GM12872 (cell line): ENCODE results near the gene FMN2.

Experiments
- TF ChIP-seq, protein P1 (sequence below): IDR thresholded peaks from 3 replicates; pipeline ENCODE4 v1.5.1; 2011; ENCODE audit warnings: low read depth, mild to moderate bottlenecking, low read length, moderate library complexity; ENCODE audit not compliant: insufficient read depth

Gene FMN2

DNA sequence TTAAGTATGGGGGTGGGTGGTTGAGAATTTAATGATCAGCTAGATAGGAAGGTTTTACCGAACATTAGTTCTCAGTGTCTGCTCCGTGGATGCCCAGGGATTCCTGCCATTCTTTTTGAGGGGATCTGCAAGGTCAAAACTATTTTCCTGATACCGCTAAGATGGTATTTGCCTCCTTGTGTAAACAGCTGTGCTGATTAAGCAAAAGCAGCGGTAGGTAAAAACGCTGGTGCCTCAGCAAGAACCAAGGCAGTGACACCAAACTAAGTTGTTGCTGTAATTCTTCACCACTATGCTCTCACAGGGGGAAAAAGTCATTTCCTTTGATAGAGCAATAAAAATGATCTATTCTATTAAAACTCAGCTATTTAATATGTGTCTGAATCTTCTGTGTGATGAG is 229.0 kb downstream of the FMN2 start:
- TF ChIP-seq, protein P1, sequence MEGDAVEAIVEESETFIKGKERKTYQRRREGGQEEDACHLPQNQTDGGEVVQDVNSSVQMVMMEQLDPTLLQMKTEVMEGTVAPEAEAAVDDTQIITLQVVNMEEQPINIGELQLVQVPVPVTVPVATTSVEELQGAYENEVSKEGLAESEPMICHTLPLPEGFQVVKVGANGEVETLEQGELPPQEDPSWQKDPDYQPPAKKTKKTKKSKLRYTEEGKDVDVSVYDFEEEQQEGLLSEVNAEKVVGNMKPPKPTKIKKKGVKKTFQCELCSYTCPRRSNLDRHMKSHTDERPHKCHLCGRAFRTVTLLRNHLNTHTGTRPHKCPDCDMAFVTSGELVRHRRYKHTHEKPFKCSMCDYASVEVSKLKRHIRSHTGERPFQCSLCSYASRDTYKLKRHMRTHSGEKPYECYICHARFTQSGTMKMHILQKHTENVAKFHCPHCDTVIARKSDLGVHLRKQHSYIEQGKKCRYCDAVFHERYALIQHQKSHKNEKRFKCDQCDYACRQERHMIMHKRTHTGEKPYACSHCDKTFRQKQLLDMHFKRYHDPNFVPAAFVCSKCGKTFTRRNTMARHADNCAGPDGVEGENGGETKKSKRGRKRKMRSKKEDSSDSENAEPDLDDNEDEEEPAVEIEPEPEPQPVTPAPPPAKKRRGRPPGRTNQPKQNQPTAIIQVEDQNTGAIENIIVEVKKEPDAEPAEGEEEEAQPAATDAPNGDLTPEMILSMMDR, result no peak

DNA sequence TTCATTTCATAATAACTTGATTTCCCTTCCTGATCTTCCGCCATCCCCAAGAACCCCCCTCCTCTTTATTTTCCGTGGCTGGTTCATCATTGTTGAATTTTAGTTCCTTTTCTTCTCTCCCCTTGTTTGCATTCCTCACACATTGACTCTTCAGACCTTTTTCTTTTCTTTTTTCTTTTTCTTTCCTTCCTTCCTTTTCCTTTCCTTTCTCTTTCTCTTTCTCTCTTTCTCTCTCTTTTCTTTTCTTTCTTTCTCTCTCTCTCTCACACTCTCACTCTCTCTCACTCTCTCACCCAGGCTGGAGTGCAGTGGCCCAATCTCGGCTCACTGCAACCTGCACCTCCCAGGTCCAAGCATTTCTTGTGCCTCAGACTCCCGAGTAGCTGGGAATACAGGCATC is 231.3 kb downstream of the FMN2 start:
- TF ChIP-seq, protein P1, result no peak

DNA sequence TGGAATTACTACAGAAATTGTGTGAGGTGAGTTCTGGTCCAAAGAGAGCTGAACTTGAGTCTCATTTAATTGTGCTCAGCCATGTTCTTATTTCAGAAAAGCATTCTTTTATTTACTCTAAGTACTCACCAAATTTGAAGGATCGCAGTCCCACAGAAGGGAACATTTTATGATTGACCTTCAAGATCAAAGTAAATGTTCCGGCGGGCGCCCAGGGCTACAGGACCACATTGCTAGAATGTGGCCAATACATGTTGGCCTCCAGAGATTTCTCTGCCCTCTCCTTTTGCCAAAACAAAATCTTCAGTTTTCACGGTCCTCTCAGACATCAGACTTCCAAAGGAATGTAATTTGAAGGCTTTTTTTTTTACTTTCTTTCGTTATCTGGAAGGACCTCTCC is 237.8 kb downstream of the FMN2 start:
- TF ChIP-seq, protein P1, result no peak

DNA sequence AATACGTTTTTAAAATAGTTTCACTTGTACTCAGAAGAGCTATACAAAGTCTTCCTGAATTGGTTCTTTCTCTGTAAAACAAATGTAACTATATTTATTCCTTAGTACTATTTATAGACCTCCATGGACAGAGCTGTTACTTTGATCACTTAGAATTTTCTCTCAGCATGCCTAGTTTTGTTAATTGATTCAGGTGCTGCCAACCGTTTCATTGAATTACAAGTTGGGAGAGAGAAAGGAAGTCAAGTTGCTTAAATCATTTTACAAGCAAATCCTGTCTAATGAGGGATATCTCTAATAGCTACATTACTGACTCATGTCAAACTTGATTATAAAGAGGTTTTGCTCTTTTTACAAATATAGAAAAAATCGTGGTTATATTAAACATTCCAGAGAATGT is 241.0 kb downstream of the FMN2 start:
- TF ChIP-seq, protein P1, result no peak

DNA sequence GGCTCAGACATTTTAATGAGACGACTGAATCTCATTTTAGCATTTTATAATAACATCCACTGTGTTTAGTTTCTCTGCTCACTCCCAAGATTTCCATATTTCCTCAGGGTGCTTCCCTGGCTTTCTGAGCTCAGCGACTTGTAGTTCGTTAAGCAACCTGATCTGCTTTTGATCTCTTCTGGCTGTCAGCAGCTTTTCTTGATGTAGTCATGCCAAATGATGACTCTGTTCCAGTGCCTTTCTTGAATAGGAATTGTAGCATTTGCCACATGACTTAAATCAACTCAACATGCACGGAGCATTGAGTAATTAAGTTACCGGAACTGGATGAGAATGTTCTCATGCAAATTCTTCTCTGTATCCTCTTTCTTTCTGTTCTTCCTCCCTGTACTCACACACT is 246.1 kb downstream of the FMN2 start:
- TF ChIP-seq, protein P1, result no peak

DNA sequence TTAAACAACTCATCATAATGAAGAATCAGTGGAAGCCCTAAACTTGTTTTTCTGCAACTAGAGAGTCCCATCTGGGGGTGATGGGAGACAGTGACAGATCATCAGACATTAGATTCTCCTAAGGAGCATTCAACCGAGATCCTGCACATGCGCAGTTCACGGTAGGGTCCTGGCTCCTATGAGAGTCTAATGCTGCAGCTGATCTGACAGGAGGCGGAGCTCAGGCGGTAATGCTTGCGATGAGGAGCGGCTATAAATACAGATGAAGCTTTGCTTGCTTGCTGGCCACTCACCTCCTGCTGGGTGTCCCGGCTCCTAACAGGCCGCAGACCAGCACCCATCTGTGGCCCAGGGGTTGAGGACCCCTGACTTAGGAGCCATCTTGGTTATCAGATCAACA is 247.2 kb downstream of the FMN2 start:
- TF ChIP-seq, protein P1, result no peak

DNA sequence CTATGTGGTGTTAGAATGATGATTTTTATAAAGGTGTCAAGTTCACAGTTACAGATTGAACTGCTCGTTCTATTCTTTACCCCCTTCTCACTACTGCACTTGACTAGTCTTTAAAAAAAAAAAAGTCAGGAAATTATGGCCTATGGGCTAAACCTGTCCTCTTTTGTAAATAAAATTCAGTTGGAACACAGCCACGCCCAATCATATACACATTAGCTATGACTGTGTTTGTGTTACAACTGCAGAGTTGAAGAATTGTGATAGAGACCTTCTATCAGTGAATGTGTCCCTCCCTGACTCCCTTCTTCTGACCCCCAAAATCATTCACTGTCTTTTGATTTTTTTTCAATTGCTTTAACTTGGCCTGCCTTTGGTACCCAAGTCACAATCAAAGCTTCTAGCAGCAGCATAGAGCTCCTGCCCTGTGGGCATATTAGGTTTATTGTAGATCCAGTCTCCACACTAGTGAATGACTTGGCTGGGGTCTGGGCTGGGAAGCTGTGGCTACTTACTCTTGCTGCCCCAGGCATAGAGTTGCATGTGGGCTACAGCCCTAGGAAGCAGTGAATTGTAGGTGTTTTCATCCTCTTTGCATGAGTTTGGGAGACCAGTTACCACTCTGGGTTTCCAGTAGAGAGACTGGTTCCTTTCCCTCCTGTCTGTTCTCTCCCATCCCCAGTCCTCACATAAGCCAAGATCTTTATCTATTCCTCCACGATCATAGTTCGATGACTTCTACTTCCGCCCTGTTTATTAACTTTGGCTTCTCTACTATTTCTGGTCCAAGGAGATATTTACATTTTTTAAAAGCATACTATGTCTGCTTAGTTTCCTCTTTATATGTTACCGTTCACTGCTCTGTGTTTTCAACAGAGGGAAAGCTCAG is 249.9 kb downstream of the FMN2 start:
- TF ChIP-seq, protein P1, result no peak

DNA sequence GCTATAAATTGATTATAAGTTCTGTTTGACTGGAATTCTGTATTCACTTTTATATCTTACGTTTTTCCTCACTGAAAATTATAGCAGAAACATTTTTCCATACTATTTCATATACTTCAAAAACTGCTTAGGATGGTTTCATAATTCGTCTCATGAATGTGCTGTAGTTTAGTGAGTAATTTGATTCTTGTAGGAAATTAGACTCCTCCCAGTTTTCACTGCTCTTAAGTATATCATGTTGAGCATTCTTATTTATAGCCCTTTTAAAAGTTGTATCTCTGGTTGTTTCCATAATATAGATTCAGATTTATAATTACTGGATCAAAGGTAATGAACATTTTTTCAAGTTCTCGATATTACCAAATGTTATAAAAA is 250.6 kb downstream of the FMN2 start:
- TF ChIP-seq, protein P1, result no peak
